DND-41 (cell line): ENCODE measurements around the gene YWHAG.
"Not testable (repeated sequence)": the region's sequence is repeated elsewhere in the genome, so short reads cannot be mapped to it uniquely, and the experiment has no call there.

Source experiments
- CTCF ChIP-seq: IDR thresholded peaks from 2 replicates; pipeline ENCODE4 v1.5.1; 2012; ENCODE audit warnings: borderline replicate concordance, low read length, moderate library complexity, mild to moderate bottlenecking; ENCODE audit not compliant: poor library complexity, severe bottlenecking; ENCODE audit errors: extremely low read depth
- EZH2 ChIP-seq: IDR thresholded peaks from 3 replicates; pipeline ENCODE4 v1.6.1; 2012; ENCODE audit warnings: borderline replicate concordance, low read depth, mild to moderate bottlenecking, moderate library complexity, low read length, inconsistent platforms; ENCODE audit not compliant: severe bottlenecking

GRCh38 chr7:76309341-76310101 is 49.3 kb downstream of the YWHAG start:
- TF ChIP-seq CTCF, EZH2: not testable (repeated sequence)
